Measurements from ENCODE around the gene SF3B5. TPM values are rescaled to one million over a fixed set of nuclear protein-coding genes. Genes with fewer than 3 reads are reported as not detected.

SF3B5 gene
- total and polyA plus RNA-seq, 2 of the 8 experiments (the other 6 are each of a cell fraction or from before 2014, with no cell fraction given), result 195 to 588 TPM

- DNase-seq (ENCODE audit: low read depth in 1 of 2, low spot score in 2 of 2) (no peak), FAIRE-seq (no peak)
- no peak overlapping the region for H3K4me2 ChIP-seq (ENCODE audit: insufficient read depth in 1 of 2, low read depth in 2 of 2, low read length in 2 of 2)
- no peak overlapping the region for H2BK5ac ChIP-seq (ENCODE audit: low read depth, low read length)
- H3K27ac ChIP-seq (ENCODE audit: low read depth, low read length), result no peak overlapping the region
- no peak overlapping the region for H4K8ac ChIP-seq (ENCODE audit: extremely low read depth, insufficient read depth, low read length)
- no peak overlapping the region for H3K4me3 ChIP-seq (ENCODE audit: extremely low read depth in 1 of 4, insufficient read depth in 2 of 4, low read depth in 3 of 4, low read length in 4 of 4)
- H3K9me3 ChIP-seq (ENCODE audit: insufficient read depth in 2 of 2, low read depth in 1 of 2, low read length in 1 of 2), result no peaks in the 10 kb centered on the region
- H3K14ac ChIP-seq (ENCODE audit: insufficient read length), result no peak overlapping the region
- H4K20me1 ChIP-seq (replicated peaks in 1 of 2; ENCODE audit: control insufficient read depth in 1 of 2, insufficient read depth in 2 of 2, low read length in 2 of 2), result no peaks in the 10 kb centered on the region
- ChIA-PET POLR2A (ENCODE audit: partially characterized antibody) (no interaction called here), CTCF (ENCODE audit: partially characterized antibody) (interaction anchor here (0.9 kb wide), 1 partner anchor 10 kb away, joined by 5 read pairs; no protein-coding TSS in a partner anchor)
- H3K23me2 ChIP-seq (ENCODE audit: low read depth, low read length), result no peaks in the 10 kb centered on the region
- H2AFZ ChIP-seq (ENCODE audit: low read length), result no peak overlapping the region
- H2BK120ac ChIP-seq (replicated peaks; ENCODE audit: low read depth, low read length), result no peak overlapping the region
- no peak overlapping the region for H2BK20ac ChIP-seq (ENCODE audit: low read length)
- H4K5ac ChIP-seq (ENCODE audit: insufficient read length, low read depth, low read length), result no peak overlapping the region
- no peak overlapping the region for H4K91ac ChIP-seq (replicated peaks; ENCODE audit: insufficient read length, low read length)
- H3K56ac ChIP-seq (replicated peaks; ENCODE audit: insufficient read length, low read depth, low read length), result no peak overlapping the region
- no peak overlapping the region for H2BK12ac ChIP-seq (ENCODE audit: low read depth, low read length)
- no peak overlapping the region for H3K18ac ChIP-seq (ENCODE audit: extremely low read depth, low read length)
- H3K23ac ChIP-seq (ENCODE audit: insufficient read length), result no peak overlapping the region
- H3K79me1 ChIP-seq (ENCODE audit: low read depth, low read length), result no peaks in the 10 kb centered on the region; the same call in 1 of the 2 replicates
- H3K9ac ChIP-seq (replicated peaks in 1 of 4; ENCODE audit: extremely low read depth in 1 of 4, low read depth in 3 of 4, low read length in 3 of 4), result no peak overlapping the region
- no peaks in the 10 kb centered on the region for H3K79me2 ChIP-seq (ENCODE audit: control insufficient read depth in 1 of 2, insufficient read depth in 2 of 2, low read length in 2 of 2)
- H3K27me3 ChIP-seq (replicated peaks in 1 of 4; ENCODE audit: control insufficient read depth in 3 of 4, extremely low read depth in 1 of 4, insufficient read depth in 3 of 4, low read length in 3 of 4), result no peaks in the 10 kb centered on the region
- no peaks in the 10 kb centered on the region for H3K36me3 ChIP-seq (ENCODE audit: control insufficient read depth in 2 of 4, insufficient read depth in 4 of 4, low read length in 3 of 4)
- no peak overlapping the region for H2AK5ac ChIP-seq (ENCODE audit: low read depth, low read length)
- no peaks in the 10 kb centered on the region for H3K4me1 ChIP-seq (replicated peaks in 1 of 4; ENCODE audit: control insufficient read depth in 3 of 4, insufficient read depth in 4 of 4, low read length in 3 of 4)
- H3K4ac ChIP-seq (replicated peaks; ENCODE audit: insufficient read length, low read depth, low read length), result no peak overlapping the region
- 87% methylated on average over 5 of the region's 5 CpGs; no CpG with 5 or more reads in 1 of the 2 experiments for WGBS, 2 experiments (ENCODE audit: extremely low coverage in 1 of 2, insufficient coverage in 1 of 2, insufficient read length in 1 of 2, insufficient replicate concordance in 2 of 2, low coverage in 1 of 2, low lambda C conversion rate in 2 of 2, missing lambda C conversion rate in 1 of 2)
- H2BK15ac ChIP-seq (ENCODE audit: low read length), result no peak overlapping the region
- TF ChIP-seq ATF3 (IDR thresholded peaks at IDR 0.05; ENCODE audit: insufficient read depth, low read depth, low read length), result no peak
- no peak for TF ChIP-seq RFX5 (IDR thresholded peaks at IDR 0.05; ENCODE audit: borderline replicate concordance, low read depth, low read length)
- TF ChIP-seq YY1 (IDR thresholded peaks at IDR 0.05; ENCODE audit: low read depth, low read length), result no peak
- TF ChIP-seq E2F6 (IDR thresholded peaks at IDR 0.05), result no peak
- no peak for TF ChIP-seq POU5F1 (IDR thresholded peaks at IDR 0.05; ENCODE audit: low read depth, low read length)
- TF ChIP-seq SAP30 (IDR thresholded peaks at IDR 0.05; ENCODE audit: insufficient read depth, insufficient replicate concordance, low read length), result no peak
- no peak for TF ChIP-seq SP2 (IDR thresholded peaks at IDR 0.05; ENCODE audit: low read length)
- no peak for TF ChIP-seq RXRA (IDR thresholded peaks at IDR 0.05; ENCODE audit: insufficient read depth, low read depth, low read length)
- no peak for TF ChIP-seq BACH1 (IDR thresholded peaks at IDR 0.05; ENCODE audit: low read length)
- TF ChIP-seq FOSL1 (IDR thresholded peaks at IDR 0.05; ENCODE audit: insufficient read depth, low read depth, low read length), result no peak
- TF ChIP-seq RBBP5 (IDR thresholded peaks at IDR 0.05; ENCODE audit: borderline replicate concordance, low read depth, low read length), result no peak
- no peak for TF ChIP-seq TAF7 (optimal IDR thresholded peaks at IDR 0.05; ENCODE audit: borderline replicate concordance, low read depth, low read length)
- no peak for TF ChIP-seq NRF1 (IDR thresholded peaks at IDR 0.05; ENCODE audit: low read depth, low read length)
These were observed 38.0 kb upstream of the SF3B5 start for GRCh38 chr6:144133225-144133821.
